ENCODE results near the gene SPAG16.

SPAG16 gene

DNA sequence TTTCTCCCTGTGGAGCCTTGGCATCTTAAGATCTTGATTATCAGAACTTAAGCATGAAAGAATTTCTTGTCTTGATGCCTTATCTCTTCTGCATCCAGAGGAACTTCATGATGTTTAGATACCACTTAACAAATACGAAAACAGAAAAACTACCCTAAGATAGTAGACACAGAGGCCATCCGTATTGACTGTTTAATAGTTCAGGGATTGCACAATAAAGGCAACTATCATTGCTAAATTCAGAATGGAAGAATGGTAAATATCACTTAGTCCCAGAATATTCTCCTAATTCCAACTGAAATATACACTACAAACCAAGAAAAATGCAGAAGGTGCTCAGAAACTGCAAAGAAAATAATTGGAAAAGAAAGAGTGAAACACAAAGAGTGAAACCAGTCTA is 912.0 kb downstream of the SPAG16 start:
- FAIRE-seq, result no peak

DNA sequence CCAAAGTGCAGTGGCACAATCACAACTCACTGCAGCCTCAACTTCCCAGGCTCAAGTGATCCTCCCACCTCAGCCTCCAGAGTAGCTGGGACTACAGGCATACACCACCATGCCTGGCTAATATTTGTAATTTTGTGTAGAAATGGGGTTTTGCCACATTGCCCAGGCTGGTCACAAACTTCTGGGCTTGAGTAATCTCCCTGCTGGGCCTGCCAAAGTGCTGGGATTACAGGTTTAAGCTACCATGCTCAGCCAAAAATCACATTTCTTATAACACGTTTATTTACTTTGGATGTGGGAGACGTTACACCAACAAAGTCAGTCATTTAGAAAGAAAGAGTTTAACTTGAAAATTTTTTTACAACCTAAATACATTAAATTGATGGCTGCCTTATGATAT is 917.6 kb downstream of the SPAG16 start:
- FAIRE-seq, result no peak

DNA sequence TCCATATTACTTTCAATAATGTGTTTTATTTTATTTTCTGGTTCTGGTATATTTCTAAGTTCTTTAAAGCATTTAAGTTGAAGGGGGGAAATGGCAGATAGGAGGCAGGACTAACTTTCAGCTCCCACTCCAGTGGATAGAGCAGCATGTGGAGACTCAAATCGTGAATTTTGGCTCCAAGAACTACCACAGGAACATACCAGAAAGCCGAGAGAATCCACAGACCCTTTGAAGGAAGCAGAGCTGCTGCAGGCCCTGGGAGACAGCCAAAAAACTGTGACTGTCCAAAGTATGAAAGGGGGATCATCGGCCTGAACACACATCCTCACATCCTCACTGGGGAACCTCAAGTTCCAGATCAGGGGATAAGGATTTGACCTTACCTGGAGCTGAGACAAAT is 919.0 kb downstream of the SPAG16 start:
- FAIRE-seq, result no peak

DNA sequence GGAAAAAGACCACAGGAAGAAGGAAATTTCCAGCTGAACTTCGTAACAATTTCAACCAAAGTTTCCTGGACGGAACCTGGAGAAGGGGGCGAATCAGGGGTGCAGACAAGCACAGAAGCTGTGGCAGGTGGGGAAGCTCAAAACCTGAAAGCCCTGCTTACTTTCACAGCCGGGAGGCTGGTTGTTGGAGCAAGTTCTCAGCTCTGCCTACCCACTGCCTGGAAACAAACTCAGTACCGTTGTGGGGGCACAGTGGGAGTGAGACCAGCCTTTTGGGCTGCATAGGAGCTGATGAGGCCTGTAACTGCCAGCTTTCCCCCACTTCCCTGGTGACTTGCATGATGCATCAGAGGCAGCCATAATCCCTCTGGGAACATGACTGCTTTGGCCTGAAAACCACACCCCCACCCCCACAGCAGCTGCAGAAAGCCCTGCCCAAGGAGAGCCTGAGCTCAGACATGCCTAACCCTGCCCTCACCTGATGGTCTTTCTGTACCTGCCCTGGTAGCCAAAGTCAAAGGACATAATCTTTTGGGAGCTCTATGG is 919.6 kb downstream of the SPAG16 start:
- no peak for FAIRE-seq

DNA sequence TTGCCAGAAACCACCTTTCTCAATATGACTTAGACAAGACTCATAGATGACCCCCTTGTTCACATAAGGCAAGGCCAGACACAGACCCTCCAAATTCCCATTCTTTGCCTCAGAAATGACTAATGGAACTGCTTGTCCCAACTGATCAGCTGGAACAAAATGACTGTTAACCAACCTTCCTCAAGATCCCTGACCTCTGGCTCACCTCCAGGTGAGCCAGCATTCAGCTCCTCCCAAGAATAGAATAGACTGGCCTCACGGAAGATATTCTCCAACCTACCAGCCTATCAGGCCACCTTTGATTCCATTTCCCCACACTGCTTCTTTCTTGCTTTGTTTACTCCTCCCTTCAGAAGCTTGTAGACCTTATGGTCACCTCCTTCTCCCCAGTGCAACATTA is 930.8 kb downstream of the SPAG16 start:
- no peak for FAIRE-seq

DNA sequence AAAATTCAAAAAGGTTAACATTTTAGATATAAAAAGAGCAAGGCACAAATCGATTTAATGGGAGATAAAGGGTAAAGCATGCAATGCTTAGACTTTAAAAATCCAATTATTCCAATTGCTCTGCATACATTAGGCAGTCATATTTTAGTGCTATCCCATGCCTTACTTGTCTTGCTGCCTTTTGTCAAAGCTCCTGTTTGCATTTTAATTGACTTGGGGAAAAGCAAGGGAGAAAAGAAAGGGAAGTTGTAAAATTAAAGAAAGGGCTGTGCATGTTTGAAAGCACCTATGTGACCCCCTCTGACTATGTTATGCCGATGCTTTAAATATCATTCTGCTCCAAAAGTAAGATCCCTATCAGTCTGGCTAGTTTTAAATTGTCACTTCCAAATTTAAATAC is 932.9 kb downstream of the SPAG16 start:
- no peak for FAIRE-seq

DNA sequence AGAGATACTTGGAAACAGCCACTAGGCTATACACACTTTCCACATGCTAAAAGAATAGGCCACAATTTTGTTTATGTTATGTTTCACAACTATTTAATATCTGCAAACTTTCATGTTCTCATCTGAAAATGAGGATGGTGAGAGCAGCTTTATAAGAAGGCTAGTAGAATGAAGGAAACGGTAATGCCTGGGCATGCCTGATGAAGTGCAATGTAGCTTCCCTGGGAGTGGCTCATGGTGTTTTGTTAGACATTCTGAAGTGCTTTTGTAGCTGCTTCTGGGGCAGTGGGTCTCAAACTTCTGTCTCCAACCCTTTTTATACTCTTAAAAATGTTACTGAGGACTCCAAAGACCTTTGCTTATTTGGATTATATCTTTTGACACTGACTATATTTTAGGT is 933.3 kb downstream of the SPAG16 start:
- no peak for FAIRE-seq

DNA sequence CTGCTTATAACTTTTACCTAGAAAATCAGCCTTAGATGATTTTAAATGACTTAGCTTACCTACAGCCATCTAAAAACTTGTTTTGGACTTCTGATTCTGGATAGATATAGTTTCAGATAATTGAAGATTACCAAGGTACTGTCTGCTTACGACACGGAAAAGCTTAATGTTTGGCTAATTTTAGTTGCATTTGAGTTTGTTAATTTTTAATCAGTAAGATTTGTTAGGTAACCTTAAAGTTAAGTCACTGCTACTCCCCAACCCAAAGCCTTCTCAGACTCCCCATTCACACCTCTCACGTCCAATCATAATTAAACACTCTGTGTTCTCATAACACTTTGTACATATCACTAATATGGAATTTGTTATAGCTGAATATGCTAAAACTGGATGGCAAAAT is 936.0 kb downstream of the SPAG16 start:
- FAIRE-seq, result no peak

DNA sequence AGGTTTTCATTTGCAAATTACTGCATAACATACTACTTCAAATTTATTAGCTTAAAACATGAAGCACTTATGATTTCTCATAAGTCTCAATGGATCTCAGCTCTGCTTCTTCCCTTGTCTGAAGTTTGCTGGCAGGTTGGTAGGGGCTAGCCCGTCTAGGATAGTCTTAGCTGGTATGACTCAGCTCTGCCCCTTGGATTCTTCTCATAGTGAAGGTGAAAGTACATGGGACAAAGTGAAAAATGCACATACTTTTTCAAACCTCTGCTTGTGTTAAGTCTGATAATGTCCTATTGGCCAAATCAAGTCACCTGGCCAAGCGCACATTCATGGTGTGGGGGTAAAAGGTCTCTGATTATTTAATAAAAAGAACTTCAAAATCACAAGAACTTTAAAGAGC is 941.8 kb downstream of the SPAG16 start:
- no peak for FAIRE-seq

DNA sequence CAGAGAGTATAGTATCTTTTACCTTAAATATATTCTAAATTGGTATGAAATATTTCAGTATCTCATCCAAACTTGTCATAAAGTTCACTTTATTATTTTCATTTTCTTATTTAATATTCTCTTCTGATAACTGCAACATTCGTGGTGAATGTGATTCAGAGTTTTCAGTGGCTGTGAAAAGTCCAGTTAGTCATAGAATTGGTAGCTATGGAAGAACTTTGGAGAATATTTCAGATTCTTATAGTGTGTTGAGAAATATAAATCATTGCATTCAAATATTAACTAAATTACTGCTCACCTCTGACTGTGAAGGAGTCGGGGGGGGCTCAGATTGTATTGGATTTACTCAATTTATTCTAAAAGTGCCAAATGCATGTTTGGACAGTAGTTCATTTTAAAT is 948.0 kb downstream of the SPAG16 start:
- no peak for FAIRE-seq

DNA sequence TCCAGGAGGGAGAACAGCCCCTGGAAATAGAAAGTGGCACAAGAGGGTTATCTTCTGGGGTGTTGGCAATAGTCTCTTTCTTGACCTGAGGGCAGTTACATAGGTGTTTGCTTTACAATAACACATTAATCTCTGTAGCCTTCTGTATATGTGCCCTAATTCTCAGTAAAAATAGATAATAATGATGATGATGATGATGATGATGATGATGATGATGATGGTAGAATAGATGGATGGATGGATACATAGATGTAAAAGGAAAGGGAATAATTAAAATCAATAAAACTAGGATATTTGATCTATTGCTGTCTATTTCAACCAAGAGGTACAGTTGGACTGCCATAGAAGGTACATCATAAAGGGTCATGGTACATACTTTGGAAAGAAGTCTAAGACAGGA is 948.9 kb downstream of the SPAG16 start:
- FAIRE-seq, result no peak

DNA sequence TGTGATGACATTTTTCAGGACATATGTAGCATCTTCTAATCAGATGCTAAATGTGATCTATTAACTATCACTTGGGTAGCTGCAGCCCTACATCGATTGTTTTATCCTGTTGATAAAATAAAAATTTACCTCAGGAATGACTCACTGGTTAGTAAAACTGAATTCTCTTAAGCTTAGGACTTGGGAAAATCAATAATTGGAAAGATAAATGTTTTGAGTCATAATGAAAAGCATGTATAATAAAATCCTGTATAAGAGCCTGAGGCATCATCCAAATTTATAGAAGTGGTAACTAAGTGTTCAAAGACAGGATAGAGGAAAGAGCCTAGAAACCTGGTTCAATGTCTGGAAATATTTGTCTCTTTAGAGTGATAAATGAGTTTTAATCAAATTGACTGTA is 958.5 kb downstream of the SPAG16 start:
- no peak for FAIRE-seq

DNA sequence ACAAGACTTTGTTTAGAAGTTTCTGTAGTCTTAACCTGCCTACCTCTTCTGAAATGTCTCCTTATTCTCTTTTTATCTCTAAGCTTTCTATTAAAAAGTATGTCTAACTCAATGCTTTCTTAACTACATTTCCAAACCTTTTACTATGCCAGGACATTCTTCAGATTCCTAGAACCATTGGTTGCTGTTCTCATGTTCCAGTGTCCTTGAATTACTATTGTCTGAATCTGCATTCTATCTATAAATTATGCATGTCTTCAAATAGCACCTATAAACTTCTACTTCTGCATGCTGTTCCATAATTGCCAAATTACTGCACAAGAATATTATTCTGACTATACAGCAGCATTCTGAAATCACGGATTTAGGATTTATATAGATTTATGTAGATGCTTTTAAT is 960.6 kb downstream of the SPAG16 start:
- no peak for FAIRE-seq

DNA sequence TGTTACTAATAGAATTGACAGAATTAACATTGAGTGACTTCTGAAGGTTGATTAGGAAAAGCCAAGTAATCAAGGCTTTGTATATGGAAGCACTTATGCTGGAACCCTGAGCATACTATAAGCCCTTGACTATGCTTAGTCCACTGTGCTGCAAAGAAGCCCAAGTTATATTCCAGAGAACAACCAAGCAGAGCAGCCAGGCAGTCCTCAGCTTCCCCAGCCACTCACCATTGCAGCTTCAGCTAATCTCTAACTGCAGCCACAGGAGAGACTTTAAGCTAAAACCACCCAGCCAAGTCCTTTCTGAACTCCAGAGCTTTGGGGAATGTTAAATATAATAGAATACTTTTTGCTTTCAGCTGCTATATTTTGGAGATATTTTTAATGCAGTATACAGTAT is 962.2 kb downstream of the SPAG16 start:
- no peak for FAIRE-seq

DNA sequence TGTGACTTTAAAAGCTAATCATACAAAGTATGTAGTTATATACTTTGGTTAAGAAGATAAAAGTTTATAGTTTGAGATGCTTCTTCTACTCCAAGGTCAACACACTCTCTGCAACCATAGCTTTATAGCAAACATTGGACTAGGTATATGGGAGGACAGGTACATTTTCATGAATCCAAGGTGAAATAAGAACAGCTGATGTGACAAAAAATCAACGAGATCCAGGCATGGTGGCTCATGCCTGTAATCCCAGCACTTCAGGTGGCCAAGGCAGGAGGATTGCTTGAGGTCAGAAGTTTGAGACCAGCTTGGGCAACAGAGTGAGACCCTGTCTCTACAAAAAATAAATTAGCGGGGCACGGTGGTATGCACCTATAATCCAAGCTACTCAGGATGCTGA is 963.3 kb downstream of the SPAG16 start:
- FAIRE-seq, result no peak

DNA sequence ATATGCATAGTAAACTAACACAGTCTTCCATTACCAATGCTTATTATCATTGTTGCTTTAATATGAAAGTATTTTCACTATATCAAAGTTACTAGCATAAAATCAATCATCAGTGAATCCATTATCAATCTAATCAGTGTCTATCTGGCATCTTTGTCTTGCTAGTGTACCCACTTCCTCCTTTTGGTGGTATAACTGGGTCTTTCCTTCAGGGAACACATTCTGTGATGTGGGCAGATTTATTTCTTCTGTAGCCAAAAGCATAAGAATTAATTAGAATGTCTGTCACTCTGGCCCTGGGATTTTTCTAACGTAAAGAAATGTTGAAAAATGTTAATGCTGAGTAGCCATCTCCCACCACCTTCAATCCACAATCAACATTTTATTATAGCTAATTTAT is 970.8 kb downstream of the SPAG16 start:
- no peak for FAIRE-seq

DNA sequence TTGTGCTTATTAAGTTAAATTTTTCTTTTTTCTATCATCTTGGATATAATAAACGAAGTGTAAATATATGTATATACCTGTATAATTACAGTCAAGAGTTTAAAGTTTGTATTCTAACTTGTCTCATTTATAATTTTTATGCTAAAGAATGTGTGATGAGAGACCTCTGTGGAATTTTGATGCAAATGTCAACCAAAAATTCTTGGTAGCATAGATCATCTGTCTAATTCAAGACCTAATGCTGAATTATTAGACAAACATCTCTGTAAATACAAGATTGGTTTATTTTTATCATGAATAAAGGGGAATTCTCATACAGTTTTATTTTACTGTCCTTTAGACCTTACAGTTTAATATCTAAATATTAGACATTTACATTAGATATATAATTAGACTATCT is 977.4 kb downstream of the SPAG16 start:
- FAIRE-seq, result no peak

DNA sequence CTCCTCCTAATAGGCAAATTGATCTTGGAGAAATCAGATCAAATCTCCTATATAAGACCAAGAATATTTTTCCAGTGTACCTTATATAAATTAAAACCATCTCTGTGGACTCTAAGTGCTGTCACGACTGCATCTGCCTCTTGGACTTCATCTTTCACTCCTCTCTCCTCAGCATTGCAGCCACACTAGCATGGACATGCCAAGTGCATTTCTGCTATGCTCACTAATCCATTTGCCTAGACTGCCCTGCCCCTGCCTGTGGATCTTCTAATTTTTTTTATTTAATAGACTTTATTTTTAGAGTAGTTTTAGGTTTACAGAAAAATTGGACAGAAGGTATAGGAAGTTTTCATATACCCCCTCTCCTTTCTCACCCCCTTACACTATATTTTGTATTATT is 979.9 kb downstream of the SPAG16 start:
- FAIRE-seq, result no peak

DNA sequence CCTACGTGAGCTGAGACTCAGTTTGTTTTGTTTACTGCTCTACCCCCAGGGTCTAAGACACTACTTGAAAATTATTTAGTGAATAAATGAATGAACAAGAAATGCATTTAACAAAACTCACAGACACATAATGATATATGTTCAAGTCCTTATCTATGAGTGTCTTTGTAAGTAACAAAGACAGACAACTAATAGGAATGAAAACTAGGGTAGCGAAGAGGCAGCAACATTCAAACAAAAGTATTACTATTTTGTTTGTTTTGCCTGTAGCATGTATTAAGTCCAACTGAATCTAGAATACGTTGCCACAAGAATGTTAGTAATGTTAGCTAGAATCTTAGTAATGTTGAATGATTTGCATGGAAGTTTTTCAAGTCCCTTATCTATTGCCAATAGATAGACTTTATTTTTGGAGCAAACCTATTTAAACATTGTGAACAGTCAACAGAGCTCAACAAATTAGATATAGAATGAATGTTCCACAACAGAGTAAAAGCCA is 981.8 kb downstream of the SPAG16 start:
- FAIRE-seq, result no peak

DNA sequence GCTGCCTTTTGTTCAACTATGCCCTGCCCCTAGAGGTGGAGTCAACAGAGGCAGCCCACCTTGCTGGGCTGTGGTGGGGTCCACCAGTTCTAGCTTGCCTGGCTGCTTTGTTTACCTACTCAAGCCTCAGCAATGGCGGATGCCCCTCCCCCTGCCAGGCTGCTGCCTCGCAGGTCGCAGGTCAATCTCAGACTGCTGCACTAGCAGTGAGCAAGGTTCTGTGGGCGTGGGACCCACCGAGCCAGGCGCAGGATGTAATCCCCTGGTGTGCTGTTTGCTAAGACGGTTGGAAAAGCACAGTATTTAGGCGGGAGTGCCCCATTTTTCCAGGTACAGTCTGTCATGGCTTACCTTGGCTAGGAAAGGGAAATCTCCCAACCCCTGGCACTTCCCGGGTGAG is 993.6 kb downstream of the SPAG16 start:
- FAIRE-seq, result no peak

DNA sequence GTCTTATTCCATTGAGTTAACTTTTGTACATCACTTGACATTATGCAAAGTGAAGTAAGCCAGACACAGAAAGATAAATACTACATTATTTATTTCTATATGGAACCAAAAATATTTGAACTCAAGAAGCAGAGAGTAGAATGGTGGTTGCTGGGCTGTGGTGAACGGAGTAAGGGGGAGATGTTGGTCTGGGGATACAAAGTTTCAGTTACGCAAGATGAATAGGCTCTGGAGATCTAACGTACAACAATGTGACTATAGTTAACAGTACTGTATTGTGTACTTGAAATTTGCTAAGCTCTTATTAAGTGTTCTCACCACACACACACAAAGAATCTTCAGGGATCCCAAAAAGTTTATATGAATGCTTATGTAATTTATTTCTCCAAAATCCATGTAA is 1001.7 kb downstream of the SPAG16 start:
- no peak for FAIRE-seq

DNA sequence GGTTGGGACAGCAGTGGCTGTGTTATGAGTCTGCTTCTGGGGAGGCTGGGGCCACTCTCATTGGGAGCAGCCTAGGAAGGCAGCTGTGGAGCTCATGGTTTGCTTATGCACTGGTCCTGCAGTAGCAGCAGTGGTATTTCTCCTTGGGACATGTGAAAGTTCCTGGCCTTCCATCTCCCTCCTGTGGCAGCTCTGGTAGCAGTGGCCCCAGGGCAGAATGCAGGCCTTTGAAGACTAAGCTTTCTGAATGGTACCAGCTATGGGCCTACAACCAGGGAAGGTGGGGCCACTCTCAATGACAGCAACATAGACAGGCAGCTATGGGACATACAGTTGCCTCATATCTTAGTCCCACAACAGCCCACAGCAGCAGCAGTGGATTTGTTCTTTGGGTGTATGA is 1009.3 kb downstream of the SPAG16 start:
- FAIRE-seq, result no peak

DNA sequence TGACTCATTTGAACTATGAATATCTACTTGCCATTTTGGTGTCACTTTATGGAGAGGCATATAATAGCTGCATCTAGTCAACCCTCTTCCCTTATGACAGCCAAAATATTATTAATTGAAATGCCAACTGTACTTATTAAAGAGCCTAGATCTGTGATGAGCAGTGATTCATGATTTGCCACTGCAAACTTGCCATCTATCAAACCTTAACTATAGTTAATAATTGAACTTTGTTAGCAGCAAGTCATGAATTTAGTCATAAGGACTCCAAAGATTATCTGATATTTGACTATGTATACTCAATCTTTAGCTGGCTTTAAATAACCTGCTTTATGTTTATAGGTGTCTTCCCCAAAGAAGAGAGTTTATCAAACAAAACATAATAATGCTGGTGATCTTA is 1010.2 kb downstream of the SPAG16 start:
- FAIRE-seq, result no peak

DNA sequence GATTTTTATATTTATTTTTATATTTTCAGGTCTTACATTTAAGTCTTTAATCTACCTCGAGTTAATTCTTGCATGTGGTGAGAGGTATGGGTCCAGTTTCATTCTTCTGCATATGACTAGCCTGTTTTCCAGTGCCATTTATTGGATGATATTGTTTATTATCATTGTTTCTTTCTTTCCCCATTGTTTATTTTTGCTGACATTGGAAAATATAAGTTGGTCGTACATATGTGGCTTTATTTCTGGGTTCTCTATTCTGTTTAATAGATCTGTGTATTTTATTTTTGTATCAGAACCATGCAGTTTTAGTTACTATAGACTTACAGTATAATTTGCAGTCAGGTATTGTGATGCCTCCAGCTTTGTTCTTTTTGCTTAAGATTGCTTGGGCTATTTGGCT is 1013.2 kb downstream of the SPAG16 start:
- no peak for FAIRE-seq

DNA sequence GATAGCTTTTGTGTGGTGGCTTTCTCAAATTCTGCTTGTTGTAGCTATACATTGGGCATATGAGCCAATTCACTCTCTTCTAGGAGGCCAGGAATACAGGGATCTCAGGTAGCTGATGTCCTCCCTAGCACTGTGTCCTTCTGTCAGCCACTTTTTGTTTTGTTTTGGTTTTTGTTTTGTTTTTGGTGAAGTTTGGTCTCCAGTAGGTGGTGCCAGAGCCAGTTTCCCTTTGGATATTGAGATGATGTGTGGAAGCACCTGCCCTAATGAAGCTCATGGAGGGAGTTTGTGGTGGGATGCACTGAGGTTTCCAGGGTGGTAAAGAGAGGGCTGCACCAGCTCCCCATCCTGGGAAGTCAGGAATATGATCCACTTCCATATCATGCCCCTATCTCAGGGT is 1026.1 kb downstream of the SPAG16 start:
- no peak for FAIRE-seq

DNA sequence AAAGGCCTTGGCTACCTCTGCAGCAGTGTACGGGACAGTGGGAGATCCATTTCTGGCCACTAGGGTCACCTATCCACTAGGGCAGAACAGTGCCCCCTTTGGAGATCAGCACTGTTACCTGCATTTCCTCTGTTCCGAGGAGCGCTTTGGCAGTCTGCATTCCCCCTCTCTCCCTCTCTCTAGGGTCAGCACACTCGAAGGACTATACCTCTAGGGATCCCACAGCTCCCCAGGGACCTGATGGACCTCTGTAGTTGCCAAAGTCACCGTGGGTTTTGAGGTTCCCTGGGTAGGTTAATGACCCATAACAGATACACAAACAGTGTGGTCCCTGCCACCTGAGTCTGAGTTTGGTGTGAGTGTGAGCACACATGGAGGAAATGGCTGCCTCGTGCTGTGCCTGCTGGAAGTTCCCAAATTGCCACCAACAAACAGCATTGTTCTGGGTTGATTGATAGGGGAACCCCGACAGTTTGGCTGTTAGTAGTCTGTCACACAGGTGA is 1026.8 kb downstream of the SPAG16 start:
- FAIRE-seq, result no peak

Measured in endometrium (tissue), 2 donors.